HCT116 (cell line): Measurements from ENCODE around the gene SHISAL2A. TPM values are rescaled to one million over a fixed set of nuclear protein-coding genes. Genes with fewer than 3 reads are reported as not detected.
"Not testable (repeated sequence)": the region's sequence is repeated elsewhere in the genome, so short reads cannot be mapped to it uniquely, and the experiment has no call there.

Source experiments
- ATAC-seq: fragments of 200-7000 bp; cut with Tn5 transposase; 2 replicates; pipeline ENCODE4 v1.9.1; 2020; ENCODE audit warnings: mild to moderate bottlenecking, moderate library complexity
- BruUV-seq: library from RNA; stranded (reverse); fragments of 400-500 nt; replicated peaks from 2 replicates; lab custom pipeline; 2021; lab: Mats Ljungman, UMichigan
- CTCF ChIA-PET: fragments of 300-600 bp; sonication (Branson Sonifier 250); formaldehyde crosslinking; loops from one replicate; lab custom pipeline; 2021; ENCODE audit warnings: antibody characterized with exemption; lab: Charles Lee
- POLR2A ChIA-PET: fragments of 300-600, 350-600 bp; sonication (Branson Sonifier 250); formaldehyde crosslinking; loops from one replicate; lab custom pipeline; 2021; ENCODE audit warnings: antibody characterized with exemption; lab: Charles Lee
- RAD21 ChIA-PET, 2 experiments: fragments of 300-600 bp; sonication (Branson Sonifier 250); formaldehyde crosslinking; loops; one replicate each; lab custom pipeline; 2023; ENCODE audit warnings: low total read pairs in 2 of 2; ENCODE audit not compliant: uncharacterized antibody in 2 of 2, unreplicated experiment in 2 of 2, low non-redundant PET in 1 of 2; lab: Charles Lee
- DNase-seq: peaks from one replicate; pipeline ENCODE4 v3.0.0-alpha.2; 2010; ENCODE audit warnings: low read depth, low spot score
- H2AFZ ChIP-seq: fragments of 200-600 bp; shearing (Covaris generic), sonication (generic); 2 replicates; pipeline ENCODE4 v1.6.1; 2017; ENCODE audit warnings: low read depth, mixed run types, mixed read lengths, antibody characterized with exemption, low read length; ENCODE audit not compliant: poor library complexity, severe bottlenecking
- H3K27ac ChIP-seq: 2 replicates; pipeline ENCODE4 v1.5.1; 2012; ENCODE audit warnings: low read depth, low read length
- H3K27me3 ChIP-seq: fragments of 200-600 bp; sonication (generic); 2 replicates; pipeline ENCODE4 v1.6.1; 2016; ENCODE audit warnings: mixed run types, low read length, mixed read lengths; ENCODE audit not compliant: insufficient read depth
- H3K36me3 ChIP-seq, 2 experiments: fragments of 200-500 bp in 1 of 2; fragments of 200-600 bp in 1 of 2; sonication (Bioruptor generic) in 1 of 2; sonication (generic) in 1 of 2; 2 replicates each; pipeline versions ENCODE4 v1.5.1 to v1.6.1; 2014 to 2016; ENCODE audit warnings: low read length in 2 of 2, inconsistent platforms in 1 of 2, mixed read lengths in 1 of 2, mixed run types in 1 of 2; ENCODE audit not compliant: insufficient read depth in 2 of 2, control insufficient read depth in 1 of 2
- H3K4me1 ChIP-seq, 2 experiments: fragments of 200-600 bp in 1 of 2; sonication (generic) in 1 of 2; 2 replicates each; pipeline versions ENCODE4 v1.5.1 to v1.6.1; 2012 to 2017; ENCODE audit warnings: low read length in 2 of 2, inconsistent platforms in 1 of 2, mild to moderate bottlenecking in 1 of 2, mixed read lengths in 1 of 2, mixed run types in 1 of 2, moderate library complexity in 1 of 2; ENCODE audit not compliant: insufficient read depth in 2 of 2, control insufficient read depth in 1 of 2
- H3K4me2 ChIP-seq: fragments of 200-600 bp; sonication (generic); 2 replicates; pipeline ENCODE4 v1.6.1; 2017; ENCODE audit warnings: mixed run types, low read length, mixed read lengths
- H3K4me3 ChIP-seq, 2 experiments: fragments of 200-600 bp in 1 of 2; sonication (generic) in 1 of 2; replicated peaks in 1 of 2; 2 replicates each; pipeline ENCODE4 v1.5.1; 2011 to 2016; ENCODE audit warnings: low read length in 2 of 2, control low read depth in 1 of 2, low read depth in 1 of 2, mild to moderate bottlenecking in 1 of 2, mixed read lengths in 1 of 2, mixed run types in 1 of 2
- H3K79me2 ChIP-seq: fragments of 200-600 bp; sonication (generic); 2 replicates; pipeline ENCODE4 v1.6.1; 2017; ENCODE audit warnings: mild to moderate bottlenecking, mixed run types, low read length, moderate library complexity, mixed read lengths; ENCODE audit not compliant: insufficient read depth
- H3K9ac ChIP-seq: fragments of 200-600 bp; sonication (generic); 2 replicates; pipeline ENCODE4 v1.6.1; 2016; ENCODE audit warnings: low read length, mixed read lengths
- H3K9me2 ChIP-seq: fragments of 200-600 bp; sonication (generic), shearing (Covaris generic); 2 replicates; pipeline ENCODE4 v1.6.1; 2017; ENCODE audit warnings: mixed run types, mild to moderate bottlenecking, moderate library complexity; ENCODE audit not compliant: insufficient read depth
- H3K9me3 ChIP-seq, 2 experiments: fragments of 200-500 bp in 1 of 2; fragments of 200-600 bp in 1 of 2; sonication (Bioruptor generic) in 1 of 2; sonication (generic) in 1 of 2; 2 replicates each; pipeline ENCODE4 v1.6.1; 2014 to 2017; ENCODE audit warnings: low read length in 2 of 2, mixed read lengths in 2 of 2, inconsistent platforms in 1 of 2, low read depth in 1 of 2, mild to moderate bottlenecking in 1 of 2, mixed run types in 1 of 2, moderate library complexity in 1 of 2; ENCODE audit not compliant: control insufficient read depth in 1 of 2, insufficient read depth in 1 of 2
- H4K20me1 ChIP-seq: fragments of 200-600 bp; sonication (generic), shearing (Covaris generic); 2 replicates; pipeline ENCODE4 v1.6.1; 2017; ENCODE audit warnings: mixed run types, mild to moderate bottlenecking, moderate library complexity; ENCODE audit not compliant: insufficient read depth
- RAD21 ChIP-seq: IDR thresholded peaks from 2 replicates; pipeline ENCODE4 v1.6.1; 2012; ENCODE audit warnings: low read depth, mild to moderate bottlenecking
- intact Hi-C: fragments of 100-400 bp; cut with micrococcal nuclease; formaldehyde crosslinking; loops from 2 replicates; pipeline ENCODE4 v1.10.0; 2022
- total RNA-seq: library from RNA; stranded (reverse); gene quantifications from one replicate; pipeline ENCODE4 v1.2.1, GENCODE V29; 2021; ENCODE audit not compliant: unreplicated experiment
- TF ChIP-seq, protein P1 (sequence below), 3 experiments: fragments of 200-600 bp in 1 of 3; sonication (generic) in 1 of 3; IDR thresholded peaks in 2 of 3; conservative IDR thresholded peaks in 1 of 3; 2 replicates each; pipeline ENCODE4 v1.5.1; 2012 to 2017; ENCODE audit warnings: low read depth in 2 of 3, low read length in 2 of 3, antibody characterized with exemption in 1 of 3, borderline replicate concordance in 1 of 3, control low read depth in 1 of 3, mild to moderate bottlenecking in 1 of 3, mixed read lengths in 1 of 3, mixed run types in 1 of 3, moderate library complexity in 1 of 3; ENCODE audit not compliant: insufficient read depth in 1 of 3
- TF ChIP-seq, protein P2 (sequence below): IDR thresholded peaks from 2 replicates; pipeline ENCODE4 v1.6.1; 2012

The SHISAL2A gene
- total RNA-seq, 1 experiment from 2014 or later, result not detected

DNA sequence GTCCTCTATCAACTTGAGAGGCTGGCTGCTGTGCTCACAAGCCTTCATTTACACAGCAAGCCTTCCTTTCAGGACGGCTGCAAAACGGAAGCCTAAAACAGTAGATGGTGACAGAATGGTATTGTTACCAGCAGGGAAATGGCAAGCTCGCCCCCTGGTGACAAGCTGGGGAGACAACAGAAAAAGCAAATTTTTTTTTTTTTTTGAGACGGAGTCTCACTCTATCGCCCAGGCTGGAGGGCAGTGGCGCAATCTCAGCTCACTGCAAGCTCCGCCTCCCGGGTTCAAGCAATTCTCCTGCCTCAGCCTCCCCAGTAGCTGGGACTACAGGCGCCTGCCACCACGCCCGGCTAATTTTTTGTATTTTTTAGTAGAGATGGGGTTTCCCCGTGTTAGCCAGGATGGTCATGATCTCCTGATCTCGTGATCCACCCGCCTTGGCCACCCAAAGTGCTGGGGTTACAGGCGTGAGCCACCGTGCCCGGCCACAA, 53.3 kb downstream of the SHISAL2A start:
- DNase-seq (peak; percentile 35), ATAC-seq (peak; percentile 81)
- H2AFZ ChIP-seq, H3K4me3 ChIP-seq, H3K9me3 ChIP-seq, H3K4me1 ChIP-seq, H3K27me3 ChIP-seq, BruUV-seq, H4K20me1 ChIP-seq, RAD21 ChIA-PET, H3K27ac ChIP-seq, H3K9ac ChIP-seq, H3K4me2 ChIP-seq, H3K9me2 ChIP-seq: not testable (repeated sequence)
- H3K36me3 ChIP-seq, result peaks cover 25 to 38% of the 10 kb centered on the region in 2 experiments; a peak in 3 of 4 replicates
- TF ChIP-seq, protein P1, sequence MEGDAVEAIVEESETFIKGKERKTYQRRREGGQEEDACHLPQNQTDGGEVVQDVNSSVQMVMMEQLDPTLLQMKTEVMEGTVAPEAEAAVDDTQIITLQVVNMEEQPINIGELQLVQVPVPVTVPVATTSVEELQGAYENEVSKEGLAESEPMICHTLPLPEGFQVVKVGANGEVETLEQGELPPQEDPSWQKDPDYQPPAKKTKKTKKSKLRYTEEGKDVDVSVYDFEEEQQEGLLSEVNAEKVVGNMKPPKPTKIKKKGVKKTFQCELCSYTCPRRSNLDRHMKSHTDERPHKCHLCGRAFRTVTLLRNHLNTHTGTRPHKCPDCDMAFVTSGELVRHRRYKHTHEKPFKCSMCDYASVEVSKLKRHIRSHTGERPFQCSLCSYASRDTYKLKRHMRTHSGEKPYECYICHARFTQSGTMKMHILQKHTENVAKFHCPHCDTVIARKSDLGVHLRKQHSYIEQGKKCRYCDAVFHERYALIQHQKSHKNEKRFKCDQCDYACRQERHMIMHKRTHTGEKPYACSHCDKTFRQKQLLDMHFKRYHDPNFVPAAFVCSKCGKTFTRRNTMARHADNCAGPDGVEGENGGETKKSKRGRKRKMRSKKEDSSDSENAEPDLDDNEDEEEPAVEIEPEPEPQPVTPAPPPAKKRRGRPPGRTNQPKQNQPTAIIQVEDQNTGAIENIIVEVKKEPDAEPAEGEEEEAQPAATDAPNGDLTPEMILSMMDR (IDR thresholded peaks at IDR 0.05 in 2 of 3, conservative IDR thresholded peaks at IDR 0.05 in 1 of 3; ENCODE audit: borderline replicate concordance in 1 of 3, insufficient read depth in 1 of 3, low read depth in 2 of 3, low read length in 2 of 3), result peak; percentile 60 to 72 (median 71); a peak in 5 of 6 replicates
- peak; percentile 85 for TF ChIP-seq RAD21
- peaks cover 29% of the 10 kb centered on the region for H3K79me2 ChIP-seq
- ChIA-PET CTCF (interaction anchor here (0.8 to 2.2 kb wide), 7 partner anchors 9 to 790 kb away, joined by 3 to 10 read pairs (median 3); partner anchors contain the start of genes COA7, ORC1, PRPF38A and ZYG11B), POLR2A (interaction anchor here (0.6 kb wide), 1 partner anchor 604 kb away, joined by 3 read pairs; no protein-coding TSS in a partner anchor)
- intact Hi-C loops, result loop anchor here (2.0 to 5.0 kb wide), 4 partner anchors 134 to 559 kb away; partner anchors contain the start of genes CC2D1B, ORC1, PRPF38A and TUT4

DNA sequence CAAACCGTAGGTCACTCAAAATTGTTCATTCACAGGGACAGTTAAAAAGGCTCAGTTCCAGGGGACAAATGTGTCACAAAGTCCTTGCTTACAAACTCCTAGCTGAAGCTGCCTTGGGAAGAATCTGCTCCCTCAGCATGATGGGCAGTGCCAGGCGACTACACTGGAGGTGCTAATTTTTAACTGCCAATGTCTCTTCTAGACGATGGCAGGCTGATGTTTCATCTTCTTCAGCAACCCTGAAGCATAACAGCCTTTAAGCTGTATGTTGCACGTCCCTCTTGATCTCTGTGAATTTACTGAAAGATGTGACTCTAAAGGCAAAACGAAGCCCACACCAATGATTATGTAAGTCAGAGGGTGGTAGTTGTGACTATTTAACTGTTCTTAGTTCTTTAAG, 53.9 kb downstream of the SHISAL2A start:
- ChIA-PET CTCF (interaction anchor here (1.0 to 2.2 kb wide), 6 partner anchors 9 to 791 kb away, joined by 3 to 10 read pairs (median 4); partner anchors contain the start of genes COA7, ORC1, PRPF38A and ZYG11B), POLR2A (interaction anchor here (0.6 kb wide), 1 partner anchor 605 kb away, joined by 3 read pairs; no protein-coding TSS in a partner anchor)

More for the DNA sequence above, 53.9 kb downstream of the SHISAL2A start:
- H3K4me2 ChIP-seq, result no peak overlapping the region
- ATAC-seq (no peak), DNase-seq (no peak)
- H3K9me3 ChIP-seq, result no peaks in the 10 kb centered on the region
- BruUV-seq, result no TSS peak
- H3K27me3 ChIP-seq, result no peaks in the 10 kb centered on the region
- H3K4me3 ChIP-seq, result no peak overlapping the region
- peaks cover 33% of the 10 kb centered on the region for H3K79me2 ChIP-seq
- H2AFZ ChIP-seq, result no peak overlapping the region
- peaks cover 27 to 40% of the 10 kb centered on the region in 2 experiments; a peak in 3 of 4 replicates for H3K36me3 ChIP-seq
- no peak overlapping the region for H3K27ac ChIP-seq
- H3K9ac ChIP-seq, result no peak overlapping the region
- no peaks in the 10 kb centered on the region for H3K4me1 ChIP-seq
- H3K9me2 ChIP-seq, result no peaks in the 10 kb centered on the region
- intact Hi-C loops, result loop anchor here (2.0 to 5.0 kb wide), 4 partner anchors 134 to 560 kb away; partner anchors contain the start of genes CC2D1B, ORC1, PRPF38A and TUT4
- H4K20me1 ChIP-seq, result 0 out of 2 replicates have a peak, but pooled peaks cover 8% of the 10 kb centered on the region
- no peak for TF ChIP-seq RAD21
- TF ChIP-seq, protein P2, sequence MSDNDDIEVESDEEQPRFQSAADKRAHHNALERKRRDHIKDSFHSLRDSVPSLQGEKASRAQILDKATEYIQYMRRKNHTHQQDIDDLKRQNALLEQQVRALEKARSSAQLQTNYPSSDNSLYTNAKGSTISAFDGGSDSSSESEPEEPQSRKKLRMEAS, result no peak
- RAD21 ChIA-PET, result no interaction called here
